Spinal cord (tissue), 10 donors: ENCODE measurements around the gene ST8SIA6. TPM values are rescaled to one million over a fixed set of nuclear protein-coding genes. Genes with fewer than 3 reads are reported as not detected.
"Not testable (repeated sequence)": the region's sequence is repeated elsewhere in the genome, so short reads cannot be mapped to it uniquely, and the experiment has no call there.

Source experiments
- DNase-seq, 6 donors: peaks; one replicate each; pipeline versions ENCODE4 v3.0.0 to v3.0.0-alpha.2; 2013 to 2015; ENCODE audit warnings: low spot score in 6 of 6, low read depth in 4 of 6
- H3K27ac ChIP-seq: one replicate; pipeline ENCODE4 v1.5.1; 2013; ENCODE audit warnings: low read depth, low read length, control low read depth
- H3K27me3 ChIP-seq: one replicate; pipeline ENCODE4 v1.6.1; 2013; ENCODE audit warnings: low read length; ENCODE audit not compliant: control insufficient read depth, insufficient read depth
- H3K36me3 ChIP-seq: one replicate; pipeline ENCODE4 v1.6.1; 2013; ENCODE audit warnings: low read length; ENCODE audit not compliant: control insufficient read depth, insufficient read depth
- H3K4me1 ChIP-seq: one replicate; pipeline ENCODE4 v1.6.1; 2013; ENCODE audit warnings: low read length; ENCODE audit not compliant: control insufficient read depth, insufficient read depth
- H3K4me3 ChIP-seq: one replicate; pipeline ENCODE4 v1.5.1; 2013; ENCODE audit warnings: low read depth, low read length, control low read depth
- H3K9me3 ChIP-seq: one replicate; pipeline ENCODE4 v1.6.1; 2013; ENCODE audit warnings: low read length; ENCODE audit not compliant: control insufficient read depth, insufficient read depth
- WGBS: methylation state at CpG from one replicate; pipeline ENCODE4 v1.1.5; 2013; ENCODE audit warnings: missing lambda C conversion rate; ENCODE audit not compliant: insufficient coverage; 5-methylcytosine and 5-hydroxymethylcytosine counted together
- polyA plus RNA-seq, 2 donors: library from polyadenylated mRNA; unstranded; fragments of 120-200 nt; gene quantifications; one replicate each; pipeline ENCODE4 v1.2.1, GENCODE V29; 2013; ENCODE audit not compliant: insufficient read length in 2 of 2
- total RNA-seq, 2 donors: library from RNA; depleted of rRNA in 1 of 2; stranded (reverse); fragments of 120-200 nt in 1 of 2; fragments of >200 nt in 1 of 2; gene quantifications; one replicate each; pipeline versions ENCODE4 v1.2.3 to v1.2.4, GENCODE V29; 2013 to 2014
- donor health status: healthy.

The ST8SIA6 gene
- total and polyA plus RNA-seq, 4 donors = 9.2 to 24.3 (median 13.8) TPM

GRCh38 chr10:17415046-17415658 lies 39.2 kb downstream of the ST8SIA6 start:
- Histone ChIP-seq H3K36me3 (no peaks in the 10 kb centered on the region), H3K4me3 (no peak overlapping the region), H3K9me3 (no peaks in the 10 kb centered on the region), H3K27ac (no peak overlapping the region), H3K4me1 (no peaks in the 10 kb centered on the region), H3K27me3 (no peaks in the 10 kb centered on the region)
- WGBS = 70% methylated on average over 2 of the region's 3 CpGs
- DNase-seq = no peak

- Histone ChIP-seq H3K27ac (no peak overlapping the region), H3K4me3 (no peak overlapping the region), H3K4me1 (no peaks in the 10 kb centered on the region), H3K27me3 (no peaks in the 10 kb centered on the region), H3K36me3 (no peaks in the 10 kb centered on the region), H3K9me3 (no peaks in the 10 kb centered on the region)
- DNase-seq = no peak
- no CpG with 5 or more reads among the region's 1 CpG for WGBS
These were observed 39.9 kb downstream of the ST8SIA6 start for GRCh38 chr10:17414484-17414883.

- Histone ChIP-seq H3K36me3 (no peaks in the 10 kb centered on the region), H3K4me3 (no peak overlapping the region), H3K27me3 (no peaks in the 10 kb centered on the region), H3K27ac (no peak overlapping the region), H3K4me1 (no peaks in the 10 kb centered on the region), H3K9me3 (no peaks in the 10 kb centered on the region)
- DNase-seq = no peak
- WGBS = 100% methylated on average over 2 of the region's 2 CpGs
These were observed 40.5 kb downstream of the ST8SIA6 start for GRCh38 chr10:17413876-17414275.

GRCh38 chr10:17412323-17412722 lies 42.1 kb downstream of the ST8SIA6 start:
- DNase-seq = no peak
- no peaks in the 10 kb centered on the region for H3K36me3 ChIP-seq
- no peak overlapping the region for H3K27ac ChIP-seq
- no peaks in the 10 kb centered on the region for H3K27me3 ChIP-seq
- no peaks in the 10 kb centered on the region for H3K9me3 ChIP-seq
- 50% methylated on average over 1 of the region's 2 CpGs for whole genome bisulfite sequencing
- H3K4me3 ChIP-seq = no peak overlapping the region
- no peaks in the 10 kb centered on the region for H3K4me1 ChIP-seq

GRCh38 chr10:17410907-17411306 lies 43.5 kb downstream of the ST8SIA6 start:
- no peaks in the 10 kb centered on the region for H3K36me3 ChIP-seq
- no peak overlapping the region for H3K4me3 ChIP-seq
- DNase-seq = no peak
- no peaks in the 10 kb centered on the region for H3K27me3 ChIP-seq
- WGBS = no CpG with 5 or more reads among the region's 5 CpGs
- H3K27ac ChIP-seq = no peak overlapping the region
- no peaks in the 10 kb centered on the region for H3K4me1 ChIP-seq
- H3K9me3 ChIP-seq = no peaks in the 10 kb centered on the region

- H3K27me3 ChIP-seq = no peaks in the 10 kb centered on the region
- H3K4me3 ChIP-seq = no peak overlapping the region
- H3K27ac ChIP-seq = no peak overlapping the region
- H3K36me3 ChIP-seq = no peaks in the 10 kb centered on the region
- no peaks in the 10 kb centered on the region for H3K4me1 ChIP-seq
- WGBS = 100% methylated on average over 3 of the region's 5 CpGs
- no peaks in the 10 kb centered on the region for H3K9me3 ChIP-seq
- DNase-seq = no peak
These were observed 45.1 kb downstream of the ST8SIA6 start for GRCh38 chr10:17409170-17409733.

- no peaks in the 10 kb centered on the region for H3K36me3 ChIP-seq
- no peaks in the 10 kb centered on the region for H3K9me3 ChIP-seq
- DNase-seq = no peak
- H3K27me3 ChIP-seq = no peaks in the 10 kb centered on the region
- WGBS = 94% methylated on average over 3 of the region's 5 CpGs
- no peaks in the 10 kb centered on the region for H3K4me1 ChIP-seq
- H3K27ac ChIP-seq = no peak overlapping the region
- H3K4me3 ChIP-seq = no peak overlapping the region
These were observed 47.3 kb downstream of the ST8SIA6 start for GRCh38 chr10:17407047-17407446.

- H3K27me3 ChIP-seq = no peaks in the 10 kb centered on the region
- H3K4me3 ChIP-seq = no peak overlapping the region
- H3K4me1 ChIP-seq = no peaks in the 10 kb centered on the region
- peak in 2 of 6 donors; percentile 16 to 57 for DNase-seq
- peak overlapping the region; percentile 15 for H3K27ac ChIP-seq
- no peaks in the 10 kb centered on the region for H3K36me3 ChIP-seq
- H3K9me3 ChIP-seq = no peaks in the 10 kb centered on the region
- WGBS = 31% methylated on average over 2 of the region's 7 CpGs
These were observed 48.2 kb downstream of the ST8SIA6 start for GRCh38 chr10:17406036-17406834.

- no peaks in the 10 kb centered on the region for H3K36me3 ChIP-seq
- peak in 1 of 6 donors; percentile 68 for DNase-seq
- 100% methylated on average over 1 of the region's 4 CpGs for WGBS
- H3K27ac ChIP-seq = no peak overlapping the region
- no peaks in the 10 kb centered on the region for H3K27me3 ChIP-seq
- H3K9me3 ChIP-seq = no peaks in the 10 kb centered on the region
- H3K4me3 ChIP-seq = no peak overlapping the region
- no peaks in the 10 kb centered on the region for H3K4me1 ChIP-seq
These were observed 51.2 kb downstream of the ST8SIA6 start for GRCh38 chr10:17403161-17403560.

GRCh38 chr10:17402040-17402439 lies 52.4 kb downstream of the ST8SIA6 start:
- not testable (repeated sequence) for H3K27ac ChIP-seq, H3K4me3 ChIP-seq, H3K9me3 ChIP-seq, H3K4me1 ChIP-seq, DNase-seq, H3K27me3 ChIP-seq, H3K36me3 ChIP-seq
- WGBS = no CpG with 5 or more reads among the region's 2 CpGs
